WTC11 (cell line): ENCODE results near the gene LOXL4. TPM values are rescaled to one million over a fixed set of nuclear protein-coding genes. Genes with fewer than 3 reads are reported as not detected.

Experiments used
- ATAC-seq: fragments of 200-7000 bp; cut with Tn5 transposase; 2 replicates; pipeline ENCODE4 v1.10.0; 2021; ENCODE audit warnings: mild to moderate bottlenecking, moderate library complexity
- CTCF ChIA-PET: fragments of 300-600 bp; sonication (Branson Sonifier 250); formaldehyde crosslinking; loops from one replicate; lab custom pipeline; 2021; ENCODE audit warnings: antibody characterized with exemption; lab: Charles Lee
- POLR2A ChIA-PET: fragments of 350-600 bp; sonication (Branson Sonifier 250); formaldehyde crosslinking; loops from one replicate; lab custom pipeline; 2021; ENCODE audit warnings: antibody characterized with exemption; lab: Charles Lee
- DNase-seq: peaks from one replicate; pipeline ENCODE4 v3.0.0; 2021; ENCODE audit warnings: low spot score
- H3K27ac Mint-ChIP-seq: 2 replicates; pipeline ENCODE4 v1.8.0; 2021; ENCODE audit warnings: mixed read lengths
- H3K27me3 Mint-ChIP-seq: 2 replicates; pipeline ENCODE4 v1.8.0; 2021; ENCODE audit warnings: low read depth, mild to moderate bottlenecking, moderate library complexity, mixed read lengths
- H3K36me3 Mint-ChIP-seq: 2 replicates; pipeline ENCODE4 v1.8.0; 2021; ENCODE audit warnings: mixed read lengths
- H3K4me1 Mint-ChIP-seq: 2 replicates; pipeline ENCODE4 v1.8.0; 2022; ENCODE audit warnings: mixed read lengths
- H3K4me3 Mint-ChIP-seq: 2 replicates; pipeline ENCODE4 v1.8.0; 2021; ENCODE audit warnings: mild to moderate bottlenecking, moderate library complexity, mixed read lengths
- H3K9me3 Mint-ChIP-seq: 2 replicates; pipeline ENCODE4 v1.8.0; 2021; ENCODE audit warnings: mixed read lengths
- AR ChIP-seq: fragments of 250-450 bp; sonication (Bioruptor Pico); IDR thresholded peaks from 2 replicates; pipeline ENCODE4 v1.9.0; 2021; ENCODE audit warnings: mild to moderate bottlenecking
- ATF1 ChIP-seq: sonication (generic); formaldehyde crosslinking; IDR thresholded peaks from 2 replicates; pipeline ENCODE4 v1.8.1; 2023; ENCODE audit warnings: mild to moderate bottlenecking, moderate library complexity, missing genetic modification reagents
- E2F4 ChIP-seq: sonication (generic); formaldehyde crosslinking; IDR thresholded peaks from 2 replicates; pipeline ENCODE4 v1.8.1; 2022; ENCODE audit warnings: low read depth, mild to moderate bottlenecking, moderate library complexity, missing genetic modification reagents, borderline replicate concordance
- ETV6 ChIP-seq: sonication (generic); formaldehyde crosslinking; IDR thresholded peaks from 2 replicates; pipeline ENCODE4 v1.8.1; 2022; ENCODE audit warnings: mild to moderate bottlenecking, missing genetic modification reagents
- HMGA2 ChIP-seq: fragments of 250-450 bp; sonication (Bioruptor Pico); IDR thresholded peaks from 2 replicates; pipeline ENCODE4 v1.4.0; 2021; ENCODE audit warnings: mild to moderate bottlenecking, moderate library complexity
- KAT7 ChIP-seq: sonication (generic); formaldehyde crosslinking; IDR thresholded peaks from 2 replicates; pipeline ENCODE4 v1.8.1; 2023; ENCODE audit warnings: missing genetic modification reagents, mild to moderate bottlenecking, borderline replicate concordance
- NR3C1 ChIP-seq: sonication (generic); formaldehyde crosslinking; conservative IDR thresholded peaks from 2 replicates; pipeline ENCODE4 v1.8.1; 2023; ENCODE audit warnings: low read depth, mild to moderate bottlenecking, missing genetic modification reagents
- PRDM15 ChIP-seq: sonication (generic); formaldehyde crosslinking; IDR thresholded peaks from 2 replicates; pipeline ENCODE4 v1.8.0; 2022; ENCODE audit warnings: missing genetic modification reagents
- PRRX2 ChIP-seq: fragments of 250-450 bp; sonication (Bioruptor Pico); IDR thresholded peaks from 2 replicates; pipeline ENCODE4 v1.8.0; 2021; ENCODE audit warnings: mild to moderate bottlenecking
- ZNF232 ChIP-seq: sonication (generic); formaldehyde crosslinking; IDR thresholded peaks from 2 replicates; pipeline ENCODE4 v1.8.0; 2022; ENCODE audit warnings: mild to moderate bottlenecking, missing genetic modification reagents
- ZNF317 ChIP-seq: sonication (generic); formaldehyde crosslinking; IDR thresholded peaks from 2 replicates; pipeline ENCODE4 v1.8.1; 2023; ENCODE audit warnings: low read depth, mild to moderate bottlenecking, moderate library complexity, missing genetic modification reagents, borderline replicate concordance
- total RNA-seq: library from RNA; stranded (reverse); gene quantifications from 3 replicates; pipeline ENCODE4 v1.2.3, GENCODE V29; 2021
- TF ChIP-seq, protein P1 (sequence below): fragments of 250-450 bp; sonication (Bioruptor Pico); IDR thresholded peaks from 2 replicates; pipeline ENCODE4 v1.9.0; 2021; ENCODE audit warnings: moderate library complexity, mild to moderate bottlenecking, inconsistent platforms, borderline replicate concordance
- TF ChIP-seq, protein P2 (sequence below): sonication (generic); formaldehyde crosslinking; IDR thresholded peaks from 2 replicates; pipeline ENCODE4 v1.8.0; 2022; ENCODE audit warnings: mild to moderate bottlenecking, missing genetic modification reagents
- TF ChIP-seq, protein P3 (sequence below): fragments of 200-600 bp; IDR thresholded peaks from 2 replicates; pipeline ENCODE4 v1.8.0; 2022; ENCODE audit warnings: antibody characterized with exemption
- TF ChIP-seq, protein P4 (sequence below): sonication (generic); formaldehyde crosslinking; IDR thresholded peaks from 2 replicates; pipeline ENCODE4 v1.8.1; 2023; ENCODE audit warnings: mild to moderate bottlenecking, missing genetic modification reagents, moderate library complexity
- TF ChIP-seq, protein P5 (sequence below): sonication (generic); formaldehyde crosslinking; IDR thresholded peaks from 2 replicates; pipeline ENCODE4 v1.8.1; 2023; ENCODE audit warnings: mild to moderate bottlenecking, missing genetic modification reagents, moderate library complexity
- TF ChIP-seq, protein P6 (sequence below): sonication (generic); formaldehyde crosslinking; IDR thresholded peaks from 2 replicates; pipeline ENCODE4 v1.8.0; 2023; ENCODE audit warnings: mild to moderate bottlenecking, missing genetic modification reagents

The LOXL4 gene
- total RNA-seq, 1 experiment from 2014 or later = 0.35 TPM

DNA sequence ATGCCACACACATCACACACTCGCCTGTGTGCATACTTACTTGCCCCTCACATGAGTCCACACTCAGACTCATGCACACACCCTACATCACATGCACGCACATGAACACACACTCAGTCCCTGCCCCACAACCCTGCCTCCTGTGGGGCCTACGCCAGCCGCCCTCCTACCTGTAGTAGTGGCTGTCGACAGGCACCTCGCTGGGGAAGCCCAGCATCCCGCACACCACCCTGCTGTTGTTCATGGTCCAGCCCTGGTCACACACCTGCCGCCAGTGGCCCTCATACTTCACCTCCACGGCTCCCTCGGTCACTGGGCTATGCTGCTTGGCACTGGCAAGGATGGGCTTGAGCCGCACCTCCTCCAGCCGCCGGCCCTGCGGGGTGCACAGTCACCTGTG lies 7.2 kb downstream of the LOXL4 start:
- no peak for ATAC-seq
- Mint-ChIP-seq H3K4me3 (no peak overlapping the region), H3K4me1 (no peaks in the 10 kb centered on the region), H3K27ac (no peak overlapping the region; the same call in 1 of the 2 replicates), H3K9me3 (no peaks in the 10 kb centered on the region), H3K36me3 (no peaks in the 10 kb centered on the region), H3K27me3 (no peaks in the 10 kb centered on the region)
- POLR2A ChIA-PET = no interaction called here
- DNase-seq = no peak
- TF ChIP-seq, protein P1, sequence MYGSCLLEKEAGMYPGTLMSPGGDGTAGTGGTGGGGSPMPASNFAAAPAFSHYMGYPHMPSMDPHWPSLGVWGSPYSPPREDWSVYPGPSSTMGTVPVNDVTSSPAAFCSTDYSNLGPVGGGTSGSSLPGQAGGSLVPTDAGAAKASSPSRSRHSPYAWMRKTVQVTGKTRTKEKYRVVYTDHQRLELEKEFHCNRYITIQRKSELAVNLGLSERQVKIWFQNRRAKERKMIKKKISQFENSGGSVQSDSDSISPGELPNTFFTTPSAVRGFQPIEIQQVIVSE (CRISPR knock-in tag) = no peak
- TF ChIP-seq AR (CRISPR knock-in tag) = no peak
- CTCF ChIA-PET = interaction anchor here (13.7 kb wide), 1 partner anchor 48 kb away, joined by 204 read pairs; no protein-coding TSS in a partner anchor

- Mint-ChIP-seq H3K9me3 (no peaks in the 10 kb centered on the region), H3K4me3 (no peak overlapping the region), H3K27ac (no peak overlapping the region; the same call in 1 of the 2 replicates), H3K36me3 (no peaks in the 10 kb centered on the region), H3K4me1 (no peaks in the 10 kb centered on the region), H3K27me3 (no peaks in the 10 kb centered on the region)
- ChIA-PET CTCF (no interaction called here), POLR2A (no interaction called here)
- ATAC-seq (no peak), DNase-seq (no peak)
- TF ChIP-seq, protein P2, sequence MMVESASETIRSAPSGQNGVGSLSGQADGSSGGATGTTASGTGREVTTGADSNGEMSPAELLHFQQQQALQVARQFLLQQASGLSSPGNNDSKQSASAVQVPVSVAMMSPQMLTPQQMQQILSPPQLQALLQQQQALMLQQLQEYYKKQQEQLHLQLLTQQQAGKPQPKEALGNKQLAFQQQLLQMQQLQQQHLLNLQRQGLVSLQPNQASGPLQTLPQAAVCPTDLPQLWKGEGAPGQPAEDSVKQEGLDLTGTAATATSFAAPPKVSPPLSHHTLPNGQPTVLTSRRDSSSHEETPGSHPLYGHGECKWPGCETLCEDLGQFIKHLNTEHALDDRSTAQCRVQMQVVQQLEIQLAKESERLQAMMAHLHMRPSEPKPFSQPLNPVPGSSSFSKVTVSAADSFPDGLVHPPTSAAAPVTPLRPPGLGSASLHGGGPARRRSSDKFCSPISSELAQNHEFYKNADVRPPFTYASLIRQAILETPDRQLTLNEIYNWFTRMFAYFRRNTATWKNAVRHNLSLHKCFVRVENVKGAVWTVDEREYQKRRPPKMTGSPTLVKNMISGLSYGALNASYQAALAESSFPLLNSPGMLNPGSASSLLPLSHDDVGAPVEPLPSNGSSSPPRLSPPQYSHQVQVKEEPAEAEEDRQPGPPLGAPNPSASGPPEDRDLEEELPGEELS = no peak
- no peak for TF ChIP-seq E2F4 (CRISPR knock-in tag)
- TF ChIP-seq, protein P3, sequence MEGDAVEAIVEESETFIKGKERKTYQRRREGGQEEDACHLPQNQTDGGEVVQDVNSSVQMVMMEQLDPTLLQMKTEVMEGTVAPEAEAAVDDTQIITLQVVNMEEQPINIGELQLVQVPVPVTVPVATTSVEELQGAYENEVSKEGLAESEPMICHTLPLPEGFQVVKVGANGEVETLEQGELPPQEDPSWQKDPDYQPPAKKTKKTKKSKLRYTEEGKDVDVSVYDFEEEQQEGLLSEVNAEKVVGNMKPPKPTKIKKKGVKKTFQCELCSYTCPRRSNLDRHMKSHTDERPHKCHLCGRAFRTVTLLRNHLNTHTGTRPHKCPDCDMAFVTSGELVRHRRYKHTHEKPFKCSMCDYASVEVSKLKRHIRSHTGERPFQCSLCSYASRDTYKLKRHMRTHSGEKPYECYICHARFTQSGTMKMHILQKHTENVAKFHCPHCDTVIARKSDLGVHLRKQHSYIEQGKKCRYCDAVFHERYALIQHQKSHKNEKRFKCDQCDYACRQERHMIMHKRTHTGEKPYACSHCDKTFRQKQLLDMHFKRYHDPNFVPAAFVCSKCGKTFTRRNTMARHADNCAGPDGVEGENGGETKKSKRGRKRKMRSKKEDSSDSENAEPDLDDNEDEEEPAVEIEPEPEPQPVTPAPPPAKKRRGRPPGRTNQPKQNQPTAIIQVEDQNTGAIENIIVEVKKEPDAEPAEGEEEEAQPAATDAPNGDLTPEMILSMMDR = no peak
- no peak for TF ChIP-seq ZNF232 (CRISPR knock-in tag)
- no peak for TF ChIP-seq ETV6
- TF ChIP-seq KAT7 (CRISPR knock-in tag) = no peak
- TF ChIP-seq HMGA2 = no peak
- TF ChIP-seq PRRX2 = no peak
- TF ChIP-seq ATF1 (CRISPR knock-in tag) = no peak
- TF ChIP-seq, protein P4, sequence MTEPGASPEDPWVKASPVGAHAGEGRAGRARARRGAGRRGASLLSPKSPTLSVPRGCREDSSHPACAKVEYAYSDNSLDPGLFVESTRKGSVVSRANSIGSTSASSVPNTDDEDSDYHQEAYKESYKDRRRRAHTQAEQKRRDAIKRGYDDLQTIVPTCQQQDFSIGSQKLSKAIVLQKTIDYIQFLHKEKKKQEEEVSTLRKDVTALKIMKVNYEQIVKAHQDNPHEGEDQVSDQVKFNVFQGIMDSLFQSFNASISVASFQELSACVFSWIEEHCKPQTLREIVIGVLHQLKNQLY (CRISPR knock-in tag) = no peak
- no peak for TF ChIP-seq ZNF317 (CRISPR knock-in tag)
- TF ChIP-seq NR3C1 (CRISPR knock-in tag) = no peak
- TF ChIP-seq, protein P5, sequence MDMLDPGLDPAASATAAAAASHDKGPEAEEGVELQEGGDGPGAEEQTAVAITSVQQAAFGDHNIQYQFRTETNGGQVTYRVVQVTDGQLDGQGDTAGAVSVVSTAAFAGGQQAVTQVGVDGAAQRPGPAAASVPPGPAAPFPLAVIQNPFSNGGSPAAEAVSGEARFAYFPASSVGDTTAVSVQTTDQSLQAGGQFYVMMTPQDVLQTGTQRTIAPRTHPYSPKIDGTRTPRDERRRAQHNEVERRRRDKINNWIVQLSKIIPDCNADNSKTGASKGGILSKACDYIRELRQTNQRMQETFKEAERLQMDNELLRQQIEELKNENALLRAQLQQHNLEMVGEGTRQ = no peak
- TF ChIP-seq, protein P6, sequence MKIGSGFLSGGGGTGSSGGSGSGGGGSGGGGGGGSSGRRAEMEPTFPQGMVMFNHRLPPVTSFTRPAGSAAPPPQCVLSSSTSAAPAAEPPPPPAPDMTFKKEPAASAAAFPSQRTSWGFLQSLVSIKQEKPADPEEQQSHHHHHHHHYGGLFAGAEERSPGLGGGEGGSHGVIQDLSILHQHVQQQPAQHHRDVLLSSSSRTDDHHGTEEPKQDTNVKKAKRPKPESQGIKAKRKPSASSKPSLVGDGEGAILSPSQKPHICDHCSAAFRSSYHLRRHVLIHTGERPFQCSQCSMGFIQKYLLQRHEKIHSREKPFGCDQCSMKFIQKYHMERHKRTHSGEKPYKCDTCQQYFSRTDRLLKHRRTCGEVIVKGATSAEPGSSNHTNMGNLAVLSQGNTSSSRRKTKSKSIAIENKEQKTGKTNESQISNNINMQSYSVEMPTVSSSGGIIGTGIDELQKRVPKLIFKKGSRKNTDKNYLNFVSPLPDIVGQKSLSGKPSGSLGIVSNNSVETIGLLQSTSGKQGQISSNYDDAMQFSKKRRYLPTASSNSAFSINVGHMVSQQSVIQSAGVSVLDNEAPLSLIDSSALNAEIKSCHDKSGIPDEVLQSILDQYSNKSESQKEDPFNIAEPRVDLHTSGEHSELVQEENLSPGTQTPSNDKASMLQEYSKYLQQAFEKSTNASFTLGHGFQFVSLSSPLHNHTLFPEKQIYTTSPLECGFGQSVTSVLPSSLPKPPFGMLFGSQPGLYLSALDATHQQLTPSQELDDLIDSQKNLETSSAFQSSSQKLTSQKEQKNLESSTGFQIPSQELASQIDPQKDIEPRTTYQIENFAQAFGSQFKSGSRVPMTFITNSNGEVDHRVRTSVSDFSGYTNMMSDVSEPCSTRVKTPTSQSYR (CRISPR knock-in tag) = no peak
- no peak for TF ChIP-seq PRDM15 (CRISPR knock-in tag)
These were observed 7.6 kb downstream of the LOXL4 start for GRCh38 chr10:98260350-98260749.
